GM12878 (cell line): ENCODE data around the gene PPP1R27. TPM values are rescaled to one million over a fixed set of nuclear protein-coding genes. Genes with fewer than 3 reads are reported as not detected.

ENCODE experiments used
- ATAC-seq: fragments of 200-7000 bp; cut with Tn5 transposase; 3 replicates; pipeline ENCODE4 v1.9.1; 2020; ENCODE audit warnings: mild to moderate bottlenecking, moderate library complexity
- BruUV-seq: library from RNA; stranded (reverse); fragments of 400-500 nt; replicated peaks from 2 replicates; lab custom pipeline; 2021; lab: Mats Ljungman, UMichigan
- CTCF ChIA-PET: fragments of 300-600 bp; sonication (Branson Sonifier 250); formaldehyde crosslinking; extraction: SDS; loops from one replicate; lab custom pipeline; 2021; ENCODE audit warnings: inconsistent platforms; lab: Yijun Ruan, JAX
- POLR2A ChIA-PET: fragments of 350-600 bp; formaldehyde crosslinking; extraction: SDS; loops from one replicate; lab custom pipeline; 2021; ENCODE audit warnings: inconsistent platforms; lab: Charles Lee
- RAD21 ChIA-PET: fragments of 300-600 bp; sonication (Branson Sonifier 250); formaldehyde crosslinking; loops from one replicate; lab custom pipeline; 2023; ENCODE audit warnings: antibody characterized with exemption; ENCODE audit not compliant: unreplicated experiment; lab: Charles Lee
- SMC1A ChIA-PET: fragments of 300-600 bp; sonication (Branson Sonifier 250); formaldehyde crosslinking; loops from one replicate; lab custom pipeline; 2023; ENCODE audit not compliant: unreplicated experiment, uncharacterized antibody; lab: Charles Lee
- DNase-seq: peaks from one replicate; pipeline ENCODE4 v3.0.0-alpha.2; 2011; ENCODE audit warnings: low read depth, low spot score
- FAIRE-seq: peaks from 3 replicates; lab custom pipeline; 2011; peaks lifted over from hg19 to GRCh38; lab: Jason Lieb, UNC
- H2AFZ ChIP-seq: 2 replicates; pipeline ENCODE4 v1.6.0; 2011; ENCODE audit warnings: low read depth, low read length, control low read depth; ENCODE audit not compliant: control insufficient read depth
- H3K27ac ChIP-seq: 2 replicates; pipeline ENCODE4 v1.5.1; 2011; ENCODE audit warnings: control low read depth; ENCODE audit not compliant: control insufficient read depth, insufficient read depth
- H3K27me3 ChIP-seq, 2 experiments: replicated peaks in 1 of 2; 2 replicates each; pipeline versions ENCODE4 v1.6.0 to v1.6.1; 2011; ENCODE audit warnings: low read length in 1 of 2; ENCODE audit not compliant: control insufficient read depth in 2 of 2, insufficient read depth in 2 of 2
- H3K36me3 ChIP-seq, 2 experiments: 2 replicates each; pipeline ENCODE4 v1.5.1; 2011; ENCODE audit warnings: low read length in 1 of 2; ENCODE audit not compliant: control insufficient read depth in 2 of 2, insufficient read depth in 2 of 2
- H3K4me1 ChIP-seq: 2 replicates; pipeline ENCODE4 v1.6.1; 2011; ENCODE audit warnings: mild to moderate bottlenecking, low read length, moderate library complexity, mixed read lengths; ENCODE audit not compliant: control insufficient read depth, insufficient read depth
- H3K4me2 ChIP-seq: 2 replicates; pipeline ENCODE4 v1.6.0; 2011; ENCODE audit warnings: control low read depth; ENCODE audit not compliant: control insufficient read depth, insufficient read depth
- H3K4me3 ChIP-seq: fragments of 200-600 bp; sonication (generic); 2 replicates; pipeline ENCODE4 v1.5.1; 2016
- H3K79me2 ChIP-seq: 2 replicates; pipeline ENCODE4 v1.6.0; 2011; ENCODE audit warnings: low read length; ENCODE audit not compliant: control insufficient read depth, insufficient read depth
- H3K9ac ChIP-seq: 2 replicates; pipeline ENCODE4 v1.8.0; 2011; ENCODE audit warnings: low read length, control low read depth, mixed read lengths; ENCODE audit not compliant: control insufficient read depth, insufficient read depth
- H3K9me3 ChIP-seq: replicated peaks from 3 replicates; pipeline ENCODE4 v1.5.1; 2011; ENCODE audit warnings: mild to moderate bottlenecking, low read length; ENCODE audit not compliant: control insufficient read depth, insufficient read depth
- H4K20me1 ChIP-seq: 2 replicates; pipeline ENCODE4 v1.6.0; 2011; ENCODE audit not compliant: control insufficient read depth, insufficient read depth
- CREM ChIP-seq: IDR thresholded peaks from 2 replicates; pipeline ENCODE4 v1.6.1; 2014; ENCODE audit warnings: antibody characterized with exemption, low read depth
- CTCF ChIP-seq, 3 experiments: IDR thresholded peaks in 2 of 3; conservative IDR thresholded peaks in 1 of 3; 2 replicates each; pipeline ENCODE4 v1.5.1; 2011; ENCODE audit warnings: low read depth in 3 of 3, low read length in 3 of 3, mild to moderate bottlenecking in 3 of 3, control low read depth in 2 of 3, moderate library complexity in 2 of 3, inconsistent platforms in 1 of 3, mixed read lengths in 1 of 3; ENCODE audit not compliant: control insufficient read depth in 2 of 3, insufficient read depth in 1 of 3; ENCODE audit errors: extremely low read depth in 1 of 3
- EED ChIP-seq: sonication (generic); IDR thresholded peaks from 2 replicates; pipeline ENCODE4 v1.6.1; 2016; ENCODE audit warnings: antibody characterized with exemption, low read depth
- ESRRA ChIP-seq: IDR thresholded peaks from 2 replicates; pipeline ENCODE4 v1.6.1; 2012; ENCODE audit warnings: mild to moderate bottlenecking, low read length, improper control_type of control experiment
- GABPA ChIP-seq: IDR thresholded peaks from 2 replicates; pipeline ENCODE4 v1.6.1; 2014; ENCODE audit warnings: antibody characterized with exemption, low read depth, mild to moderate bottlenecking, inconsistent platforms
- IKZF1 ChIP-seq: fragments of 450-650 bp; conservative IDR thresholded peaks from 2 replicates; pipeline ENCODE4 v1.6.1; 2017; ENCODE audit warnings: antibody characterized with exemption, mild to moderate bottlenecking
- NFYA ChIP-seq: IDR thresholded peaks from 2 replicates; pipeline ENCODE4 v1.6.1; 2011; ENCODE audit warnings: low read depth, mild to moderate bottlenecking, low read length, improper control_type of control experiment, borderline replicate concordance
- NRF1 ChIP-seq: conservative IDR thresholded peaks from 2 replicates; pipeline ENCODE4 v1.6.1; 2011; ENCODE audit warnings: mild to moderate bottlenecking, low read depth, low read length, improper control_type of control experiment
- POLR2A ChIP-seq: IDR thresholded peaks from 2 replicates; pipeline ENCODE4 v1.6.1; 2011; ENCODE audit warnings: low read depth, mild to moderate bottlenecking, low read length
- RAD51 ChIP-seq: fragments of 450-650 bp; IDR thresholded peaks from 2 replicates; pipeline ENCODE4 v1.6.1; 2016; ENCODE audit warnings: moderate library complexity, mild to moderate bottlenecking, inconsistent platforms
- RCOR1 ChIP-seq: conservative IDR thresholded peaks from 2 replicates; pipeline ENCODE4 v1.6.1; 2012; ENCODE audit warnings: low read depth, low read length, improper control_type of control experiment
- RFX5 ChIP-seq: IDR thresholded peaks from 2 replicates; pipeline ENCODE4 v1.6.1; 2011; ENCODE audit warnings: low read depth, low read length, improper control_type of control experiment
- SMARCA5 ChIP-seq: fragments of 450-650 bp; IDR thresholded peaks from 2 replicates; pipeline ENCODE4 v1.6.1; 2017; ENCODE audit warnings: mild to moderate bottlenecking
- YBX1 ChIP-seq: fragments of 450-650 bp; IDR thresholded peaks from 2 replicates; pipeline ENCODE4 v1.6.1; 2016; ENCODE audit warnings: antibody characterized with exemption
- ZBED1 ChIP-seq: IDR thresholded peaks from 2 replicates; pipeline ENCODE4 v1.6.1; 2016; ENCODE audit warnings: borderline replicate concordance
- ZNF384 ChIP-seq: IDR thresholded peaks from 2 replicates; pipeline ENCODE4 v1.6.1; 2012; ENCODE audit warnings: low read depth, mild to moderate bottlenecking, low read length, improper control_type of control experiment, borderline replicate concordance
- WGBS: methylation state at CpG from one replicate; pipeline ENCODE4 v1.1.6; 2016; ENCODE audit warnings: low lambda C conversion rate; ENCODE audit not compliant: insufficient replicate concordance, insufficient coverage; ENCODE audit errors: missing lambda C conversion rate; 5-methylcytosine and 5-hydroxymethylcytosine counted together
- in situ Hi-C: fragments of 300-500 bp; cut with MboI; formaldehyde crosslinking; loops from 9 replicates; pipeline ENCODE4 v1.14.3; 2018; ENCODE audit warnings: mixed read lengths
- intact Hi-C: fragments of 100-400 bp; cut with micrococcal nuclease; formaldehyde crosslinking; loops from one replicate; pipeline ENCODE4 v1.14.2; 2022; ENCODE audit not compliant: unreplicated experiment
- polyA plus RNA-seq, 11 experiments: library from polyadenylated mRNA; depleted of rRNA in 4 of 11; unstranded in 6 of 11; stranded (reverse) in 5 of 11; fragments of >200 nt; fragmentation: Nextera tagmentation in 4 of 11; fragmentation: Illumina TruSeq in 1 of 11; extraction: Ambion mirVana in 4 of 11; extraction: Trizol in 1 of 11; gene quantifications; 1 replicate in 1 of 11; 2 replicates in 10 of 11; pipeline versions ENCODE4 v1.2.1 to v1.2.3, GENCODE V29; 2011 to 2016; ENCODE audit warnings: inconsistent platforms in 2 of 11, missing spikeins in 2 of 11, low read depth in 1 of 11
- total RNA-seq, 4 experiments: library from RNA; depleted of rRNA in 3 of 4; stranded (reverse); fragments of >200 nt in 3 of 4; fragmentation: Illumina TruSeq in 1 of 4; extraction: Trizol in 1 of 4; gene quantifications; 2 replicates each; pipeline versions ENCODE4 v1.2.1 to v1.2.3, GENCODE V29; 2013 to 2021
- TF ChIP-seq, protein P1 (sequence below): fragments of 450-650 bp; IDR thresholded peaks from 2 replicates; pipeline ENCODE4 v1.6.1; 2018; ENCODE audit warnings: borderline replicate concordance, mild to moderate bottlenecking; ENCODE audit not compliant: partially characterized antibody

Gene PPP1R27
- total and polyA plus RNA-seq, 10 of the 15 experiments (the other 5 are each of a cell fraction or from before 2014, with no cell fraction given), result 0.17 to 1.6 (median 0.49) TPM; not detected in 3

GRCh38 chr17:81802048-81802758 lies 32.6 kb downstream of the PPP1R27 start:
- ChIA-PET POLR2A (no interaction called here), RAD21 (no interaction called here), CTCF (no interaction called here), SMC1A (no interaction called here)
- H2AFZ ChIP-seq, result no peak overlapping the region
- peaks cover 1 to 4% of the 10 kb centered on the region in 2 experiments; a peak in 1 of 4 replicates for H3K27me3 ChIP-seq
- no peak overlapping the region for H3K4me3 ChIP-seq
- H3K9me3 ChIP-seq, result no peaks in the 10 kb centered on the region
- H3K27ac ChIP-seq, result no peak overlapping the region
- no peaks in the 10 kb centered on the region for H4K20me1 ChIP-seq
- no peaks in the 10 kb centered on the region for H3K36me3 ChIP-seq
- ATAC-seq (no peak), FAIRE-seq (no peak), DNase-seq (no peak)
- no peaks in the 10 kb centered on the region for H3K4me1 ChIP-seq
- in situ Hi-C loops (no loop called here), intact Hi-C loops (no loop called here)
- TF ChIP-seq POLR2A (no peak), NRF1 (no peak), CTCF (IDR thresholded peaks at IDR 0.05 in 2 of 3, conservative IDR thresholded peaks at IDR 0.05 in 1 of 3; ENCODE audit: control insufficient read depth in 2 of 3, extremely low read depth in 1 of 3, insufficient read depth in 1 of 3, low read depth in 3 of 3, low read length in 3 of 3) (no peak), RCOR1 (no peak), IKZF1 (no peak), GABPA (no peak), EED (no peak), NFYA (no peak), ZNF384 (no peak), RAD51 (no peak), ZBED1 (no peak), SMARCA5 (no peak), RFX5 (no peak), YBX1 (no peak), CREM (no peak), ESRRA (no peak)
- TF ChIP-seq, protein P1, sequence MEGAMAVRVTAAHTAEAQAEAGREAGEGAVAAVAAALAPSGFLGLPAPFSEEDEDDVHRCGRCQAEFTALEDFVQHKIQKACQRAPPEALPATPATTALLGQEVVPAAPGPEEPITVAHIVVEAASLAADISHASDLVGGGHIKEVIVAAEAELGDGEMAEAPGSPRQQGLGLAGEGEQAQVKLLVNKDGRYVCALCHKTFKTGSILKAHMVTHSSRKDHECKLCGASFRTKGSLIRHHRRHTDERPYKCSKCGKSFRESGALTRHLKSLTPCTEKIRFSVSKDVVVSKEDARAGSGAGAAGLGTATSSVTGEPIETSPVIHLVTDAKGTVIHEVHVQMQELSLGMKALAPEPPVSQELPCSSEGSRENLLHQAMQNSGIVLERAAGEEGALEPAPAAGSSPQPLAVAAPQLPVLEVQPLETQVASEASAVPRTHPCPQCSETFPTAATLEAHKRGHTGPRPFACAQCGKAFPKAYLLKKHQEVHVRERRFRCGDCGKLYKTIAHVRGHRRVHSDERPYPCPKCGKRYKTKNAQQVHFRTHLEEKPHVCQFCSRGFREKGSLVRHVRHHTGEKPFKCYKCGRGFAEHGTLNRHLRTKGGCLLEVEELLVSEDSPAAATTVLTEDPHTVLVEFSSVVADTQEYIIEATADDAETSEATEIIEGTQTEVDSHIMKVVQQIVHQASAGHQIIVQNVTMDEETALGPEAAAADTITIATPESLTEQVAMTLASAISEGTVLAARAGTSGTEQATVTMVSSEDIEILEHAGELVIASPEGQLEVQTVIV, result no peak
- H3K79me2 ChIP-seq, result no peaks in the 10 kb centered on the region
- WGBS, result 42% methylated on average over 9 of the region's 9 CpGs
- no peak overlapping the region for H3K4me2 ChIP-seq
- BruUV-seq, result no TSS peak
- no peak overlapping the region for H3K9ac ChIP-seq
